NCI-H748 (cell line): ENCODE results near the gene COQ2.
"Not testable (repeated sequence)": the region's sequence is repeated elsewhere in the genome, so short reads cannot be mapped to it uniquely, and the experiment has no call there.

Source experiments
- DNase-seq: peaks from one replicate; lab custom pipeline; 2025; ENCODE audit not compliant: unreplicated experiment; lab: John Stamatoyannopoulos, UW

COQ2 gene, protein sequence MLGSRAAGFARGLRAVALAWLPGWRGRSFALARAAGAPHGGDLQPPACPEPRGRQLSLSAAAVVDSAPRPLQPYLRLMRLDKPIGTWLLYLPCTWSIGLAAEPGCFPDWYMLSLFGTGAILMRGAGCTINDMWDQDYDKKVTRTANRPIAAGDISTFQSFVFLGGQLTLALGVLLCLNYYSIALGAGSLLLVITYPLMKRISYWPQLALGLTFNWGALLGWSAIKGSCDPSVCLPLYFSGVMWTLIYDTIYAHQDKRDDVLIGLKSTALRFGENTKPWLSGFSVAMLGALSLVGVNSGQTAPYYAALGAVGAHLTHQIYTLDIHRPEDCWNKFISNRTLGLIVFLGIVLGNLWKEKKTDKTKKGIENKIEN

DNA sequence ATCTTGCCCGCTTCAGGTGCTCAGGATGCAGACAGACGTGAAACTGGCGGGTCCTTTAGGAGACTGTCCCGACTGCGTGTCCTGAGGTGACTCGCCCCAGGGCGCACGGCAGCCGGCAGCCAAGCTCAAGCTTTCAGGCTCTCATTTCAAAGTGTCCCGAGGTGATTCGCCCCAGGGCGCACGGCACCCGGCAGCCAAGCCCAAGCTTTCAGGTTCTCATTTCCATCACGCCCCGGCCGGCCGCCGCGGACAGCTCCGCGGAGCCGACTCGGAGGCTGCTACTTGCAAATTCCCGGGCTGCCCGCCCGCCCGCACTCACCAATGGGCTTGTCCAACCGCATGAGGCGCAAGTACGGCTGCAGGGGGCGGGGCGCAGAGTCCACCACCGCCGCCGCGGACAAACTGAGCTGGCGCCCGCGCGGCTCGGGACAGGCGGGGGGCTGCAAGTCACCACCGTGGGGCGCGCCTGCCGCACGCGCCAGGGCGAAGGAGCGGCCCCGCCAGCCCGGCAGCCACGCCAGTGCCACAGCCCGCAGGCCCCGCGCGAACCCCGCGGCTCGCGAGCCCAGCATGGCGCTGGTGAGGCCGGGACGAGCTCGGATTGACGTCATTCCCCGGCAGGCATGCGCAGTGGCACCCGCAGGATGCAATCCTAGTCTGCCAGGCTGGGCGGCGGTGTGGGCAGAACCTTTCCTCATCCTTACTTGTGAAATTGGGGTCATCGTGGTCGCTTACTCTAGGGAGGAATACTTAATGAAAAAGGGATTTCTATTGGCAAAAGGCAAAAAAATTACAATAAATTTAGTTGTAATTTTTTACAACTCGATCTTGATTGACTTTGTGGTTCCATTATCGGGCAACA lies at the start of gene COQ2:
TSS of gene COQ2 (minus strand) at position 606 of the 862 bp plus-strand sequence. CDS start at position 572, 34 bp downstream.
- peak; percentile 89 for DNase-seq

DNA sequence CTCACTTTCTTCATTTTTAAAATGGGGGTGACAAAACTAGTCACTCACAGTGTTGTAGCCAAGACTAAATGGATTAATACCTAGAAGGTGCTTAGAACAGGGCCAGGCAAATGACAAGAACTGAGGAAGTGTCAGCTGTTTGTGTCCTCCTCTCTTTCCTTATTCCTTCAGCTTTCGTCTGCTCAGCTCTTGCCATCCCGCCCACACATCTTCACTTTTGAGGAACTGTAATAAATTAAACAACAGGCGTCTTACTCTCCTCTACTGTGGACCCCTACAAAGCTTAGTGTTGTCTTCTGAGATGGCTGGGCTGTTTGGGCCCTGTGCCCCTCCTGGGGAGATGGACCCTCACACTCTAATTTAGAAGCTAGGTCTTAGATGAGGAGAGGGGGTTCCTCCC lies 47.4 kb upstream of the COQ2 start:
- no peak for DNase-seq

DNA sequence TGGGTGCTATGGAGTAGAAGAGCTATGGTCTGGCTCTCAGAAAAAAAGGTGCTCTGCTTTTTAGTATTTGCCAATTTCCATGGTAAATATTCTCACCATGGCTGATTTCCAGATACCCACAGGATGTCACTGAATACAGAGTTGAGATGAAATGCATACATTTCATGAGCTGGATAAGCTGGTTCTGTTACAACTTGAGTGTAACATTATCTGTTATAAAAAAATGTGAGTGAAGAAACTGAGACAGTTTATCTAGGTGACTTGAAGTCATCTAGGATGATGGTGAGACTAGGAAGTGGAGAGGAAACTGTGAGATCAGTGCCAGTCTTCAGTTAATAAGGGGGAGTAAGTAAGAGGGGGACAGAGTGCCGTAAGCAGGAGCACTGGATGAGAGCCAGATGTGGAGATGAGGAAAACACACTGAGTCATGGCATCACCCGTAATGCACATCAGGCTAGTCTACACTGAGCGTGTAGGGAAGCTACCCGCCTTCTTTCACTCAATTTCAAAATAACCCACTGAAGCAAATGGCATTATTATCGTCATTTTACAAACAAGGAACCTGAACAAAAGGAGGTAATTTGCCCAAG lies 45.0 kb upstream of the COQ2 start:
- DNase-seq, result no peak

DNA sequence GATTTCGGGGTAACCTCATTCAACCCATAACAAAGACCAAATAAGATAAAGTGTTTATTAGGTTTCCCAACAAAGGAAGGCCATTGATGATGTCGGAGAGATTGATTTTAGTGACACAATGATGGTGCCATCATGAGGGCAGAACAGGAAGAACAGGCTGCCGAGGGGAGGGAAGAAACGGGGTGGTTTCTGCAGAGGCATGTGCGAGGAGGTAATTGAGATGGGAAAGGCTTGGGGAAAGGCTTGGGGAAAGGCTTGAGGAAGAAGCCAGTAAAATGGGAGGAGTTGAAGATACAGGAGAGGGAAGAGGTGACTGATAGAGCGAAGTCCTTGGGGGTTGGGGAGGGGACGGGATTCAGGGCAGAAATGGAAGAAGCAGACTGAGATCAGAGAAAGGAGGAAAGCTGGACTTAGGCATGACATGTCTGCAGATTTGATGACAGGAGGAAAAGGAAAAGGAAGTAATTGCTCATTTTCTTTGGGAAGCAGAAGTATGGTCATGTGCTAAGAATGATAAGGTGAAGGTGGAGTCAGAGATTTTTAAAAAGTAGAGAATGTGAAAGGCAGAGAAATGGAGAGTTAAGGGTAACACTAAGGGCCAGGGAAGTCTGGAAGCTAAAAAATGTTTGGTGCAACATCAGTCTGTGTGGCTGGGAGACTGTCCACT lies 44.1 kb upstream of the COQ2 start:
- DNase-seq, result no peak

DNA sequence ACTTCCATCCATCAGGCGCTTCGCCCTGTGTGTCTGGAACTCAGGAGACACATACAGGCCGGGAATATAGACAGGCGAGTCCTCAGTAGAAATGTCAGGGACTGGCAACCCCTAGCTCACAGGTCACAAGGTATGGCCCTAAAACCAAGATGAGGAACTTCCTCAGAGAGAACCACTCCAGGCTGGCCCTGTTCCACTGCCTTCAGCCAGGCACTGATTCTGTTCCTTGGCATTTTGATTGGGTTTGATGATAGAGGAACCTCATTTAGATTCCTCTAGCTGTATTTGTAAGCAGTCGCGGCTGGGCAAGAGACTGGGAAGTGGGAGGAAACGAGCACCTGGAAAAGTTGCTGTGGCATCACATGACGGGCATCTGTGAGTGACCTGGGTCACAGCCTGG lies 41.9 kb upstream of the COQ2 start:
- DNase-seq, result no peak

DNA sequence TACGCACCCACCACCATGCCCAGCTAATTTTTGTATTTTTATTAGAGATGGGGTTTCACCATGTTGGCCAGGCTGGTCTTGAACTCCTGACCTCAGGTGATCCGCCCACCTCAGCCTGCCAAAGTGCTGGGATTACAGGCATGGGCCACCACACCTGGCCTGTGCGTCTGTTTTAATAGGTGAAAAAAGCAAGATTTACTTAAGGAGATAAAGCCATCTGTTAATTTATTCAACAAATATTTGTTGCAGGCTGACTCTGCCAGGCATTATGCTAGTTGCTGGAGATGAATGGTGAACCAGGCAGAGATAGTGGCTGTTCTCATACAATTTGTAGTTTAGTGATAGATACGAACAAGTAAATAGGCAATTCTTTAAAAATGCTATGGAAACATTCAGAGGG lies 40.7 kb upstream of the COQ2 start:
- DNase-seq, result not testable (repeated sequence)

DNA sequence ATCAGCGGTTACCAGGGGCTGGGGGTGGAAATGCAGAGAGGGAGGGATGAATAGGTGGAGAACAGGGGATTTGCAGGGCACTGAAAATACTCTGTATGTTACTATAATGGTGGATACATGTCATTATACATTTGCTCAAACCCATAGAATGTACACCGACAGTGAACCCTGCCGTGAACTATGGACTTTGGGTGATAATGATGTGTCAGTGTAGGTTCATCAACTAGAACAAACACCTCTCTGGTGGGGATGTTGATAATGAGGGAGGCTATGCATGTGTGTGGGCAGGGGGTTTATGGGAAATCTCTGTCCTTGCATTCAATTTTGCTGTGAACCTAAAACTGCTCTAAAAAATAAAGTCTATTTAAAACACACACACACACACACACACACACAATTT lies 38.5 kb upstream of the COQ2 start:
- no peak for DNase-seq

DNA sequence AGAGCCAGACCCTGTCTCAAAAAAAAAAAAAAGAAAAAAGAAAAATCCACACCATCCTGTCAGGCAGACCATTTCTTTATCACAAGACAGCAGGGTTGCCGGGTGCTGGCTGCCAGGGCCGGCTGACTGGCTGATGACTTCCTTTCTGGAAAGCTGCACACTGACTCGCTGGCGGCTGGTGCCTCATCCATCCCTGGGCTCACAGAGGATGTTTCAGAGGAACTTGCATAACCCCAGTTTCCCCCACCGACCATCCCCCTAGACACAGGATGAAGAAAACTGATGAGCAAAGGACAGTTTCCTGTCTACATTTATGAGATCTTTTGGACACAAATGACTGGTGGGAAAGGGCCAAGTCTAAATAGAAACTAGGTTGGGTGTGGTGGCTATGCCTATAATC lies 36.0 kb upstream of the COQ2 start:
- no peak for DNase-seq

DNA sequence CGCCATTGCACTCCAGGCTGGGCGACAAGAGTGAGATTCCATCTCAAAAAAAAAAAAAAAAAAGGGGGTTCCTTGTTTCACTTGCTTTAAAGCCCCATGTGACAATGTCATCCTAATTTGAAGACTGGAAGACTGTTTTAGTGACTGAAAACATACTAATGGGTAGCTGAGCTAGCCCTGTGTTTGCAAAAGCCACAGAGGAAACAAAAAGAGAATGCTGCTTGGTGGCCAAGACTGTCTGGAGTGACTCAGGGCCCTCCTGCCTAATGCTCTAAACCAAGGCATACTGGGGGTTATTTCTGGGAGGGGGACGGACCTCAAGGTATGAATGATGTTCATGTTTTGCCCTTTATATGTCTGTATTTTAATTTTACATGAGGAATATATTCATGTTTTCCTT lies 34.1 kb upstream of the COQ2 start:
- no peak for DNase-seq

DNA sequence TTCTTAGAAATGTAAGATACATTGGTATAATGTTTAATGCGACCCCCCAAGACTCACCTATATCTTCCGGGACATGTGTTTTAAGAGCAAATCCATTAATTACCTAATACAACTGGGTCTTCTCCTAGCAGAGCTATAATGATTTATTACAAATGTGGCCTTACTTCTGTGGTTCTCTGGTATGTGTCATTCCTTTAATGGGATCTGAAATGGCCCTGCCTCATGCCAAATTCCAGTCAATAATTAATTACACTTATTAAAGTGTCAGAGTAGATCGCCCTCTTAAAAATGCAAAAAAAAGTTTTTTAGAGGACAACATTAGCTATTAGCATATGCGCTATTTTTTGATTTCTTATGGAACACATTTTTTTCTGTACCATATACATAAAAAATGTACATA lies 33.1 kb upstream of the COQ2 start:
- DNase-seq, result no peak

DNA sequence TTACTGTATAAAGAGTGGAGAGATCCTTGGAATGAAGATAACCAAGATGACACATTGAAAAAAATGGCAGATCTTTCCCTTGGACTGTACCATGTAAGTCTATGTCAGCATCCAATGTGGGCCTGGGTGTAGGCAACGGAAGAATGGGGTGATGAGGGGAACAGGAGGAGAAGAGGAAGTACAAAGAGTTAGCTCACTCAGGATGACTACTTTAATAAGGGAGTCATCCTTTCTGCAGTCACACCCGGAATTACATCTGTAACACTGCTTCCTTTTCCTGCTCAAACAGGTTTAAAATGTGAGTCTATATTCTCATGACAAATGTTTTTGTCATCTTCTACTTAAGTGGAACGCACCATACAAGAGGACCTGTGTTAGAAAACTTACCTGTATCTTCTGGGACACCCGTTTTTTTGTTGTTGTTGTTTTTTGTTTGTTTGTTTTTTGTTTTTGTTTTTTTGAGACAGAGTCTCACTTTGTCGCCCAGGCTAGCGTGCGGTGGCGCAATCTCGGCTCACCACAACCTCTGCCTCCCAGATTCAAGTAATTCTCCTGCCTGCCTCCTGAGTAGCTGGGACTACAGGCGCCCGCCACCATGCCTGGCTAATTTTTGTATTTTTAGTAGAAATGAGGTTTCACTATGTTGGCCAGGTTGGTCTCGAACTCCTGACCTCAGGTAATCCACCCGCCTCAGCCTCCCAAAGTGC lies 32.0 kb upstream of the COQ2 start:
- no peak for DNase-seq

DNA sequence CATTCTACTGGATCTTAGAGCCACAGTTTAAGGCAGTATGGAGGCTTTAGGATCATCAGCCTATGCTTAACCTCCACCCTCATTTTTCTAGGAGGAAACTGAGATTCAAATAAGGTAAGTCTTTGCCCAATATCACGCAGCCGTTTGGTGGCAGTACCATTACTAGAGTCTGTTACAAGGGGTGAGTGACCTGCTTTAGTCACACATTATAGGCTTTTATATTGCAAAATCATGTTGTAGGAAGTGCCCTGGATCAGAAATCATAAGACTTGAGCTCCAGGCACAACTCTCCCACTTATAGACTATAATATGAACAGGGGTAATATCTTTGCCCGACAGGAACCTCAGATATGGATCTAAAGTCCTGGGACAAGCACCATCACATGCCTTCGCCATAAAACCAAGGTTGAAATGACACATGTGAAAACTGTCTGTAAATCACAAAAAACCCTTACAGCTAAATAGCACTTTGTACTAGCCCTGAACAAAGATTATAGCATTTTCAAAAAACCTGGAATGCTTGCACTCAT lies 30.8 kb upstream of the COQ2 start:
- no peak for DNase-seq

DNA sequence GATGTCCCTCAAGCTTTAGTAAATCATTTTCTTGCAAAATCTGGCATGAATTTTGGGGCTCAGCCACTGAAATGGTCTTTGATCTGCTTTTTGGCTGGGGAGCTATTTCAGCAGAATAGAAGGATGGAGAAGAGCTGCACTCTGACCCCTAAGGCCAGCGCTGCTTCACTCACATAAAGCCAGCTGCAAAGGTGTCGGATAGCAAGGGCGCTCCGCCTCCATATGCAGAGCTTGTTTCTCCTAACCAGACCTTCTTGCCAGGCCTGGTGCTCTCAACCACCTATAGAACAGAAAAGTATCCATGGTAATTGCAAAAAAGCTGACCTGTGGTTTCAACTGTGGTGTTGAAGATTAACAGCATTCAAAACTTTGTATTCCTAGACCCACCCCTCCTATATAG lies 24.1 kb upstream of the COQ2 start:
- no peak for DNase-seq

DNA sequence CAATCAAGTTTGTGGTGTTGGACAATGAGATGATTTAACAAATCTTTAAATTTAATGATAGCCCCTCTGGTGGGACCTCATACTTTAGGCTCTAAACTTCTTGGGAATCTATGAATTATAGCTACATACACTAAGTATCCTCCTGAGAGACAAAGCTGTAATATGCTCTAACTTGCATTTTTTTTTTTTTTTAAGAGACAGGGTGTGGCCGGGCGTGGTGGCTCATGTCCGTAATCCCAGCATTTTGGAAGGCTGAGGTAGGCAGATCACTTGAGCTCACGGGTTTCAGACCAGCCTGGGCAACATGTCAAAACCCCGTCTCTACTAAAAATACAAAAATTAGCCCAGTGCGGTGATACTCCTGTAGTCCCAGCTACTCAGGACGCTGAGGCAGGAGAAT lies 23.3 kb upstream of the COQ2 start:
- no peak for DNase-seq

DNA sequence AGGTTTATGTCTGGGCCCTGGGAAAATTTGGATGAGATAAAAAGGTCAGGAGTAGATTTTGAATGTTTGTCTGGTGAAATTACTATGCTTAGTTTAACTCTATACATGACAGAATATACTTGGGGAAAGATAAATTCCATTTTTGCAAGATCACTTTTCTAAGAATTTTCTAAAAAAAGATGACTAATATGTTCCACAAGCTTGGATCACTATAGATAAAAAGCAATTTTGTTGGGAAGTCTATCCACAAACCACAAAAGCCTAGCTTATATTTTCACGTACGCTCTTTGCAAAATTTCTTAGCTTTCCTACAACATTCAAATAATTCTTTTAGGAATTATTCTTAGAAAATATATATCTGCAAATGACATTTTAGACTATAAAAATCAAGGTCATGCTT lies 20.6 kb upstream of the COQ2 start:
- no peak for DNase-seq

DNA sequence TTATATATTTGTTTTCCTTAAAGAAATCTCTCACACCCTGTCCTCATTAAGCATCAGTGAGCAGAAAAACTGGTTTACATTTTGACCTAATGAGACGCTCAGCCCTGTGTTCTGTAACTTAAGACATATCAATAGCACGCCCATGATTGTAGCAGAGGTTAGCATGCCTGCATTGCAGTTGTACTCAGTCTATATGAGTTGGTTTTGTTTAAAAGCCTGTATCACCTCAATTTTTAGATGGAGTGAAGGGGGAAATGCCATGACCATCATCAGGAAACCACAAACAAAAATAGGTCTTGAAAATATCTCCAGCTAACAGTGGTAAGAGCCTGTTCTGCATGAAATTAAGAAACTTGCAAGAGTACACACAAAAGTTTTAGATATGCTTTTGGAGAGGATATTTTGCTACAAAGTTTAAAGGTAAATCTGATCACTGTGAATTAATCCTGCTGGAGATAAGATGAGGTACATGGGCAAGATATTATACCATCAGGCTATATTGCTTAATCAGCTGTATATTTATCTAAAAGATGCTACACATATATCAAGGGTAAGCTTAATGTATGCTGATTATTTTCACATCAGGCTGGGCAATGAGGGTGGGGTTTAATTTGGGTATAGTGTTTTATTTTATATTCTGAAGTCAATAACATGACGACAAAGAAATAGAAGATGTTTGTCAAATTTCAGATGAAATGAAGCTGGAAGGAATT lies 13.1 kb upstream of the COQ2 start:
- DNase-seq, result no peak

DNA sequence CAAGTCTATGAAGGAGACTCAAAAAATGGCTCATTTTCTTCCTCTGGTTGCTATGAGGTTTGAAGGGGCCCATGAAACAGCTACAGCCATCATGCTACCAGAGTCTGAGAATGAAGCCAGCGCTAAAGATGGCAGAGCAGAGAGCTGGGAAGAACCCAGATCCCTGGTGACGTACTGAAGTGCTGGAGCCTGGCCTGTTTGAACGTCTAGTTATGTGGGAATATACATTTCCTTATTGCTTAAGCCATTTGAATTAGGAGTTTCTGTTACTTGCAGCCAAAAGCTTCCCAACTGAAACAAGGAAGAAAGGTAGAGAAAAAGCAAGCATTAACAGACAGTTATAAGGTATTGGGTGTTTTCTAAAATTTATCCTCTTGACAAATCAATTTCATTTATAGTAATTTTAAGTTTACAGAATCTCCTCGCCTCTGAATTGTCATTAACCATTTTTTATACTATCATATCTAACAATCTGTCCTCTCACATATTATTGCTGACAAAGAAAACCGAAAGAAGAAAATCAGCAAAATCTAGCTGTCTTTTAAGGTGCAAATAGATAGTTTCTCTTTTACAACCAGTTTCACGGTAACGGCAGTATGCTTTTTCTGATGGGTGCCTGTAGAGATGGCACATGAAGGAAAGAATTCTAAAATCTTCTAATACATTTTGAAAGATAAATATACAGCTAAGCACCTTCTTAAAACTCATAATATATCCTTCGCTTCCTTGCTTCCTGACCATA lies 8.9 kb upstream of the COQ2 start:
- no peak for DNase-seq

DNA sequence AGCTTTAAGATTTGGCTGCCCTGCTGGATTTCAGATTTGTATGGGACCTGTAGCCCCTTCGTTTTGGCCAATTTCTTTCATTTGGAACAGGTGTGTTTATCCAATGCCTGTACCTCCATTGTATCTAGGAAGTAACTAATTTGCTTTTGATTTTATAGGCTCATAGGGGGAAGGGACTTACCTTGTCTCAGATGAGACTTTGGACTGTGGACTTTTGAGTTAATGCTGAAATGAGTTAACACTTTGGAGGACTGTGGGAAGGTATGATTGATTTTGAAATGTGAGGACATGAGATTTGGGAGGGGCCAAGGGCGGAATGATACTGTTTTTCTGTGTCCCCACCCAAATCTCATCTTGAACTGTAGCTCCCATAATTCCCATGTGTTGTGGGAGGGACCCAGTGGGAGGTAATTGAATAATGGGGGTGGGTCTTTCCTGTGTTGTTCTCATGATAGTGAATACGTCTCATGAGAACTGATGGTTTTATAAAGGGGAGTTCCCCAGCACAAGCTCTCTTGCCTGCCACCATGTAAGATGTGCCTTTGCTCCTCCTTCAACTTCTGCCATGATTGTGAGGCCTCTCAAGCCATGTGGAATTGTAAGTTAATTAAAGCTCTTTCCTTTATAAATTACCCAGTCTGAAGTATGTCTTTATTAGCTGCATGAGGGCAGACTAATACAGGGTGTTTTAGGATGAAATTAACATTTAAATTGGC lies 5.6 kb upstream of the COQ2 start:
- DNase-seq, result not testable (repeated sequence)

DNA sequence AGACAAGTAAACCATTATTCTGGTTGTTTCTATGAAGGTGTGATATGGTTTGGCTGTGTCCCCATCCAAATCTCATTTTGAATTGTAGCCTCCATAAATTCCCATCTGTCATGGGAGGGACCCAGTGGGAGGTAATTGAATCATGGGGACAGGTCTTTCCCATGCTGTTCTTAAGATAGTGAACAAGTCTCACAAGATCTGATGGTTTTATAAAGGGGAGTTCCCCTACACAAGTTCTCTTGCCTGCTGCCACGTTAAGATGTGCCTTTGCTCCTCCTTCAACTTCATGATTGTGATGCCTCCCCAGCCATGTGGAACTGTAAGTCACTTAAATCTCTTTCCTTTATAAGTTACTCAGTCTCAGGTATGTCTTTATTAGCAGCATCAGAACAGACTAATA lies 3.8 kb upstream of the COQ2 start:
- not testable (repeated sequence) for DNase-seq
